ENCODE data around the gene P2RX7.
"Not testable (repeated sequence)": the region's sequence is repeated elsewhere in the genome, so short reads cannot be mapped to it uniquely, and the experiment has no call there.

The P2RX7 gene

GRCh38 chr12:121228919-121229665, 96.4 kb downstream of the P2RX7 start:
- no peaks in the 10 kb centered on the region for H3K27me3 ChIP-seq (ENCODE audit: low read length)
- H3K9ac ChIP-seq (ENCODE audit: low read length) = no peak overlapping the region
- H3F3A ChIP-seq (ENCODE audit: insufficient read depth) = no peaks in the 10 kb centered on the region
- no peaks in the 10 kb centered on the region for H3K9me3 ChIP-seq (ENCODE audit: insufficient read depth, low read length)
- H3K79me2 ChIP-seq (ENCODE audit: insufficient read depth, low read length) = no peaks in the 10 kb centered on the region
- no peaks in the 10 kb centered on the region for H3K9me2 ChIP-seq (replicated peaks; ENCODE audit: insufficient read depth, low read length)
- TF ChIP-seq EZH2phosphoT487 (conservative IDR thresholded peaks at IDR 0.05; ENCODE audit: low read length) (no peak), CTCF (IDR thresholded peaks at IDR 0.05; ENCODE audit: insufficient read depth, low read length, poor library complexity, severe bottlenecking) (no peak)
- no peak overlapping the region for H3K27ac ChIP-seq (ENCODE audit: low read depth, low read length)
- H4K20me1 ChIP-seq (ENCODE audit: low read depth, low read length) = no peaks in the 10 kb centered on the region
- no peak overlapping the region for H2AFZ ChIP-seq (ENCODE audit: low read depth, low read length, severe bottlenecking)
- no peak overlapping the region for H3K4me3 ChIP-seq (ENCODE audit: insufficient read depth, low read length, poor library complexity, severe bottlenecking)
- H3K4me2 ChIP-seq (ENCODE audit: low read depth, low read length, poor library complexity, severe bottlenecking) = no peak overlapping the region
- H3K36me3 ChIP-seq (ENCODE audit: low read length) = no peaks in the 10 kb centered on the region

- H3K9me3 ChIP-seq (ENCODE audit: insufficient read depth, low read length); H3K79me2 ChIP-seq (ENCODE audit: insufficient read depth, low read length); H4K20me1 ChIP-seq (ENCODE audit: low read depth, low read length); H3K27ac ChIP-seq (ENCODE audit: low read depth, low read length); H3K4me2 ChIP-seq (ENCODE audit: low read depth, low read length, poor library complexity, severe bottlenecking); H3F3A ChIP-seq (ENCODE audit: insufficient read depth); H3K27me3 ChIP-seq (ENCODE audit: low read length); H3K36me3 ChIP-seq (ENCODE audit: low read length); H2AFZ ChIP-seq (ENCODE audit: low read depth, low read length, severe bottlenecking); H3K4me3 ChIP-seq (ENCODE audit: insufficient read depth, low read length, poor library complexity, severe bottlenecking); H3K9me2 ChIP-seq (replicated peaks; ENCODE audit: insufficient read depth, low read length); H3K9ac ChIP-seq (ENCODE audit: low read length): not testable (repeated sequence)
- TF ChIP-seq CTCF (IDR thresholded peaks at IDR 0.05; ENCODE audit: insufficient read depth, low read length, poor library complexity, severe bottlenecking) = peak; percentile 53
These were observed 97.3 kb downstream of the P2RX7 start for GRCh38 chr12:121229826-121230537.

GRCh38 chr12:121230538-121230907, 97.8 kb downstream of the P2RX7 start:
- H3K36me3 ChIP-seq (ENCODE audit: low read length) = no peaks in the 10 kb centered on the region
- H2AFZ ChIP-seq (ENCODE audit: low read depth, low read length, severe bottlenecking) = no peak overlapping the region
- H3K4me2 ChIP-seq (ENCODE audit: low read depth, low read length, poor library complexity, severe bottlenecking) = no peak overlapping the region
- no peaks in the 10 kb centered on the region for H3F3A ChIP-seq (ENCODE audit: insufficient read depth)
- H4K20me1 ChIP-seq (ENCODE audit: low read depth, low read length) = no peaks in the 10 kb centered on the region
- no peaks in the 10 kb centered on the region for H3K9me3 ChIP-seq (ENCODE audit: insufficient read depth, low read length)
- H3K9ac ChIP-seq (ENCODE audit: low read length) = no peak overlapping the region
- H3K79me2 ChIP-seq (ENCODE audit: insufficient read depth, low read length) = no peaks in the 10 kb centered on the region
- no peak overlapping the region for H3K4me3 ChIP-seq (ENCODE audit: insufficient read depth, low read length, poor library complexity, severe bottlenecking)
- no peak overlapping the region for H3K27ac ChIP-seq (ENCODE audit: low read depth, low read length)
- TF ChIP-seq EZH2phosphoT487 (conservative IDR thresholded peaks at IDR 0.05; ENCODE audit: low read length) (no peak), CTCF (IDR thresholded peaks at IDR 0.05; ENCODE audit: insufficient read depth, low read length, poor library complexity, severe bottlenecking) (no peak)
- H3K9me2 ChIP-seq (replicated peaks; ENCODE audit: insufficient read depth, low read length) = no peaks in the 10 kb centered on the region
- H3K27me3 ChIP-seq (ENCODE audit: low read length) = no peaks in the 10 kb centered on the region
